ENCODE data around the gene ECSCR.
"Not testable (repeated sequence)": the region's sequence is repeated elsewhere in the genome, so short reads cannot be mapped to it uniquely, and the experiment has no call there.

DNA sequence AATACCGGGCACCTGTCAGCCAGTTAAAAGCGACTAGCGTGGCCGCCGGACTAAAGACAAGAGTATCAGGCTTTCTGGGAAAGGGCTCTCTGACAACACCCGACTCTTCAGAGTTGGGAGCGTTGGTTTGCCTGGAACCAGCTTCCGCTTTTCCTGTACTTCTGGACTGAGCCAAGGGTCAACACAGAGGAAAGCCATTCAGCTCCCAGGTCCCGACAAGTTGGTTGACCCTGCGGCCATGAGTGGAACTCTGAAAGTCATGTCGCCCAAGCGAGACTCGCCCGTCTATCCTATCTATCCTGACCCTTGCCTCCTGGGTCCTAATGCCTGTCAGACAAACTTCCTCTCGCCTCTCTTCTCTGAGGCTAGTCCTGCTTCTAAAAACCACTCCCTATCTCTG, 41.3 kb upstream of the ECSCR start:
- not testable (repeated sequence) for TF ChIP-seq EZH2 (IDR thresholded peaks at IDR 0.05; ENCODE audit: borderline replicate concordance, low read length)
- TF ChIP-seq, protein P1, sequence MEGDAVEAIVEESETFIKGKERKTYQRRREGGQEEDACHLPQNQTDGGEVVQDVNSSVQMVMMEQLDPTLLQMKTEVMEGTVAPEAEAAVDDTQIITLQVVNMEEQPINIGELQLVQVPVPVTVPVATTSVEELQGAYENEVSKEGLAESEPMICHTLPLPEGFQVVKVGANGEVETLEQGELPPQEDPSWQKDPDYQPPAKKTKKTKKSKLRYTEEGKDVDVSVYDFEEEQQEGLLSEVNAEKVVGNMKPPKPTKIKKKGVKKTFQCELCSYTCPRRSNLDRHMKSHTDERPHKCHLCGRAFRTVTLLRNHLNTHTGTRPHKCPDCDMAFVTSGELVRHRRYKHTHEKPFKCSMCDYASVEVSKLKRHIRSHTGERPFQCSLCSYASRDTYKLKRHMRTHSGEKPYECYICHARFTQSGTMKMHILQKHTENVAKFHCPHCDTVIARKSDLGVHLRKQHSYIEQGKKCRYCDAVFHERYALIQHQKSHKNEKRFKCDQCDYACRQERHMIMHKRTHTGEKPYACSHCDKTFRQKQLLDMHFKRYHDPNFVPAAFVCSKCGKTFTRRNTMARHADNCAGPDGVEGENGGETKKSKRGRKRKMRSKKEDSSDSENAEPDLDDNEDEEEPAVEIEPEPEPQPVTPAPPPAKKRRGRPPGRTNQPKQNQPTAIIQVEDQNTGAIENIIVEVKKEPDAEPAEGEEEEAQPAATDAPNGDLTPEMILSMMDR (conservative IDR thresholded peaks at IDR 0.05 in 1 of 2, IDR thresholded peaks at IDR 0.05 in 1 of 2; ENCODE audit: extremely low read depth in 1 of 2, insufficient read depth in 1 of 2, low read depth in 1 of 2, low read length in 2 of 2), result not testable (repeated sequence)

All from mammary epithelial cell (primary cell).